ENCODE results near the gene MCM6. TPM values are rescaled to one million over a fixed set of nuclear protein-coding genes. Genes with fewer than 3 reads are reported as not detected.

MCM6 gene
- total and polyA plus RNA-seq, 2 donors from 2014 or later: 10.1 to 11.9 TPM

DNA sequence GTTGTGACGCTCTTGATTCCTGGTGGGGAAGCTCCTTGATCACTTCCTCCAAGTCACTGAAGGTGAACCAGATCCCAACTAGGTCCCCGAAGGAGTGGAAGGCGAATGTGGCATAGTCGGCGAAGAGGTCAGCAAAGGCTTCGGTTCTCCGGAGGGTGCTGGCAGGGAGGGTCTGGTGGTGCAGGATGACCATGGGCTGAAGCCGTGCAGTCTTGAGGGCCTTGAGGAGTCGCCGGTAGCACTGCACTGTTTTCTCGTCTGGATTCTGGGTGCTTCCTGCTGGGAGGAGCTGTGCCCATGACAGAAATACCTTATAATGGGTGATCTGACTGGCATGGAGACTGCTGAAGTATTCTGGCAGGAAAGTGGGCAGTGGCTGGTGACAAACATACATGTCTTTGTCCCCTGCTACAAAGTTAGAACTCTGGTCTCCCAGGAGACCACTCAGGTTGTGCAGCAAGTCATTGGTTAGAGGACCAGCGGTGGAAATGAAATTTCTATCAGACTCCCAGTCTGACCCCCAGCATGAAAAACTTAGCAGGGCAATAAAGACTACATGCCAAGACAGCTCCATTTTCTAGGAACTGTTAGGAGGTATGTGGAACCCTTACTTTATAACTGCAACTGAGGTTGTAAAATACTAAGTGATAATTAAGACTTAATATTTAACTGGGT, 39.5 kb downstream of the MCM6 start, which contains the start of gene LCT:
TSS of gene LCT (minus strand) at position 589 of the 675 bp plus-strand sequence. CDS start at position 574, 15 bp downstream.
- H3K27ac ChIP-seq (ENCODE audit: low read depth in 2 of 2, low read length in 2 of 2): no peak within 1 kb of the TSS
- DNase-seq (no peak), FAIRE-seq (no peak)
- TF ChIP-seq, protein P1, sequence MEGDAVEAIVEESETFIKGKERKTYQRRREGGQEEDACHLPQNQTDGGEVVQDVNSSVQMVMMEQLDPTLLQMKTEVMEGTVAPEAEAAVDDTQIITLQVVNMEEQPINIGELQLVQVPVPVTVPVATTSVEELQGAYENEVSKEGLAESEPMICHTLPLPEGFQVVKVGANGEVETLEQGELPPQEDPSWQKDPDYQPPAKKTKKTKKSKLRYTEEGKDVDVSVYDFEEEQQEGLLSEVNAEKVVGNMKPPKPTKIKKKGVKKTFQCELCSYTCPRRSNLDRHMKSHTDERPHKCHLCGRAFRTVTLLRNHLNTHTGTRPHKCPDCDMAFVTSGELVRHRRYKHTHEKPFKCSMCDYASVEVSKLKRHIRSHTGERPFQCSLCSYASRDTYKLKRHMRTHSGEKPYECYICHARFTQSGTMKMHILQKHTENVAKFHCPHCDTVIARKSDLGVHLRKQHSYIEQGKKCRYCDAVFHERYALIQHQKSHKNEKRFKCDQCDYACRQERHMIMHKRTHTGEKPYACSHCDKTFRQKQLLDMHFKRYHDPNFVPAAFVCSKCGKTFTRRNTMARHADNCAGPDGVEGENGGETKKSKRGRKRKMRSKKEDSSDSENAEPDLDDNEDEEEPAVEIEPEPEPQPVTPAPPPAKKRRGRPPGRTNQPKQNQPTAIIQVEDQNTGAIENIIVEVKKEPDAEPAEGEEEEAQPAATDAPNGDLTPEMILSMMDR (IDR thresholded peaks at IDR 0.05; ENCODE audit: borderline replicate concordance, extremely low read depth, insufficient read depth): no peak
- H3K9ac ChIP-seq (ENCODE audit: low read length in 3 of 3): no peak within 1 kb of the TSS
- no peaks in the 10 kb centered on the region for H3K27me3 ChIP-seq (ENCODE audit: control insufficient read depth, insufficient read depth, low read length)
- intact Hi-C loops (cut with DNase I): no loop called here
- H3K9me3 ChIP-seq (ENCODE audit: control insufficient read depth in 2 of 3, insufficient read depth in 1 of 3, low read length in 3 of 3): no peaks in the 10 kb centered on the region
- no peak within 1 kb of the TSS for H3K4me3 ChIP-seq (ENCODE audit: low read length in 3 of 3)
- no peaks in the 10 kb centered on the region for H3K36me3 ChIP-seq (ENCODE audit: control insufficient read depth in 2 of 3, insufficient read depth in 3 of 3, low read length in 3 of 3)
- peaks cover 0 to 4% (median 0%) of the 10 kb centered on the region in 3 donors for H3K4me1 ChIP-seq (ENCODE audit: control insufficient read depth in 2 of 3, insufficient read depth in 2 of 3, low read depth in 1 of 3, low read length in 3 of 3)

- H3K36me3 ChIP-seq (ENCODE audit: control insufficient read depth in 2 of 3, insufficient read depth in 3 of 3, low read length in 3 of 3): no peaks in the 10 kb centered on the region
- FAIRE-seq (no peak), DNase-seq (no peak)
- H3K9ac ChIP-seq (ENCODE audit: low read length in 3 of 3): no peak overlapping the region
- no peaks in the 10 kb centered on the region for H3K4me1 ChIP-seq (ENCODE audit: control insufficient read depth in 2 of 3, insufficient read depth in 2 of 3, low read depth in 1 of 3, low read length in 3 of 3)
- H3K9me3 ChIP-seq (ENCODE audit: control insufficient read depth in 2 of 3, insufficient read depth in 1 of 3, low read length in 3 of 3): no peaks in the 10 kb centered on the region
- no peak overlapping the region for H3K27ac ChIP-seq (ENCODE audit: low read depth in 2 of 2, low read length in 2 of 2)
- intact Hi-C loops (cut with DNase I): no loop called here
- TF ChIP-seq, protein P1 (IDR thresholded peaks at IDR 0.05; ENCODE audit: borderline replicate concordance, extremely low read depth, insufficient read depth): no peak
- no peak overlapping the region for H3K4me3 ChIP-seq (ENCODE audit: low read length in 3 of 3)
- H3K27me3 ChIP-seq (ENCODE audit: control insufficient read depth, insufficient read depth, low read length): no peaks in the 10 kb centered on the region
These were observed 43.4 kb downstream of the MCM6 start for GRCh38 chr2:135832891-135833290.

DNA sequence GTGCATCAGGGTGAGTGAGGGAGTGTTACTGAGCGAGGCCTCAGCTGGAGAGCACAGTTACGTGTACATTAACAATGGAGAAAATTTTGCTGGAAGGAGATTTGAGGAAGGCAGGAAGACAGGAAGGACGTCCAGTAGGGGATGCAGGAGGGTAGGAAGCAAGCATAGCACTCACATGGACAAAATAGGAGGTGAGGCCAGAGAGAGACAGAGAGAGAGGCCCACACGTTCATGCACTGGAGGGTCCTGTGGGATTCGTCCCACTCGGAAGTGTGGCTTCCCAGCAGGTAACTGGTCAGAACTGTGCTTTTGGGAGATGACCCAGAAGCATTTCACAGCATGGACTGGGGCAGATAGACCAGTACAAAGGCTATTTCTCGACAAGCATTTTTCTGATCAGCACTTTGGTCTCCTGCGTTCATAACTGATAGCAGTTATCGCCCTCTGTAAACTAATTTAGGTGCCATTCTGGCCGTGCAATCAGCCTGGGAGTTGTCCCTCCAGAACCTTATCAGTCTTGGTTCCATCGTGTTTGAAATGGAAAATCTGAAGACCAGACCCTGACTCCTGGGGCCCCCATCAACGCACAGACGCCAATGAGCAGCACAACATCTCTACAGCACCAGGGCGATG, 44.9 kb downstream of the MCM6 start:
- Histone ChIP-seq H3K4me3 (ENCODE audit: low read length in 3 of 3) (no peak overlapping the region), H3K36me3 (ENCODE audit: control insufficient read depth in 2 of 3, insufficient read depth in 3 of 3, low read length in 3 of 3) (no peaks in the 10 kb centered on the region), H3K9ac (ENCODE audit: low read length in 3 of 3) (no peak overlapping the region), H3K9me3 (ENCODE audit: control insufficient read depth in 2 of 3, insufficient read depth in 1 of 3, low read length in 3 of 3) (no peaks in the 10 kb centered on the region), H3K27ac (ENCODE audit: low read depth in 2 of 2, low read length in 2 of 2) (no peak overlapping the region), H3K4me1 (ENCODE audit: control insufficient read depth in 2 of 3, insufficient read depth in 2 of 3, low read depth in 1 of 3, low read length in 3 of 3) (no peaks in the 10 kb centered on the region), H3K27me3 (ENCODE audit: control insufficient read depth, insufficient read depth, low read length) (no peaks in the 10 kb centered on the region)
- intact Hi-C loops (cut with DNase I): no loop called here
- no peak for DNase-seq
- TF ChIP-seq, protein P1 (IDR thresholded peaks at IDR 0.05; ENCODE audit: borderline replicate concordance, extremely low read depth, insufficient read depth): no peak
- no peak for FAIRE-seq
